ELR (cell line): ENCODE measurements around the gene TMEM63C.

ENCODE experiments used
- DNase-seq: peaks from one replicate; pipeline ENCODE4 v3.0.0-alpha.2; 2015; ENCODE audit warnings: low read depth

Gene TMEM63C

DNA sequence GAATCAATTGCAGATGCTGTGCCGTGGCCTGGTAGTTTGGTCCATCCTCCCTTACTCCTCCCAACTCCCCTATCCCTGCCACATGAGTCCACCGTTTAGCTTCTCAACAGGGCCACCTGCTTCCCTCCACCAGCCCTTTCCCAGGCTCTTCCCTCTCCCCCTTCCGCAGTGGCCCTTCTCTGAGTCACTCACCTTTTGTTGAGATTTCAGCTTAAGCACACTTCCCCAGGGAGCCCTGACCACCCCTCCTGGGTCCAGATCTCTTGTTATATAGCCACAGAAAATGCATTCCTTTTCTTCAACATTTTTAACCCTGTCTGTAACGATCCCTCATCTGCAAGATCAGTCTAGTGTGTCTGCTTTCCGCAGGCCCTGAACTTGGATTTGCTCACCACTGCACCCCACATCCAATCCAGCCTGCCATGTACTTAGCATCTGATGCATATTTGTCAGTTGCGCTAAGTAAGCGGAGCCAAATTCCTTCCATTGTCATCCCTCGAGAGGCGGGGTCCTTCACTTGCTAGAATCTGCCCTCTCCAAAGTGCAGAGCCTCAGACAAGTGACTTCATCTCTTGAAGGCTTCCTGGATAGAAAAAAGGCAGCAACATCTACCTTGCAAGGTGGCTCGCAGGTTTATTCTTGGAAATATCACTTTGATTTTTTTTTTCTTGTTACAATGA, 41.1 kb downstream of the TMEM63C start:
- no peak for DNase-seq

- no peak for DNase-seq
Measured at GRCh38 chr14:77224212-77224611, 42.6 kb downstream of the TMEM63C start.

DNA sequence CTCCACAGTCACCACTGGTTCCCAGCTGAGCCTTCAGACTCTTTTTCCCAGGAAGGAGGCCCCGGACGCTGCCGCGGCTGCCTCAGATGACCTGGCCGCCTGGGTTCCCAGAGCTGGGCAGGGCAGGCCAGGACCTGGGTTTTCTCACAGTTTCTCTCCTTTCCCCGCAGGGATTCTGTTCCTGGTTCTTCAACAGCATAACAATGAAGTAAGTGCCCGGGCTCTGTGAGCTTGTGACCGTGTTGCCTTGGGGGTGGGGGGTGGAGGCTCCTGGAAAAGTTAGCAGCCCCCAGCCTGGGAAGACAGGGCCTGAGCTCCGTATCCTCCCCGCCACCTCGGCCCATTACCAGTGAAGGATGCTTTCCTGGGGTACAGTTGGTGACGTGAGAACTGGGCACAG, 43.7 kb downstream of the TMEM63C start:
- DNase-seq: no peak

- DNase-seq: no peak
Measured at GRCh38 chr14:77225892-77226557, 44.4 kb downstream of the TMEM63C start.

GRCh38 chr14:77228056-77228455, 46.5 kb downstream of the TMEM63C start:
- no peak for DNase-seq

- DNase-seq: no peak
Measured at GRCh38 chr14:77230914-77231313, 49.3 kb downstream of the TMEM63C start.

DNA sequence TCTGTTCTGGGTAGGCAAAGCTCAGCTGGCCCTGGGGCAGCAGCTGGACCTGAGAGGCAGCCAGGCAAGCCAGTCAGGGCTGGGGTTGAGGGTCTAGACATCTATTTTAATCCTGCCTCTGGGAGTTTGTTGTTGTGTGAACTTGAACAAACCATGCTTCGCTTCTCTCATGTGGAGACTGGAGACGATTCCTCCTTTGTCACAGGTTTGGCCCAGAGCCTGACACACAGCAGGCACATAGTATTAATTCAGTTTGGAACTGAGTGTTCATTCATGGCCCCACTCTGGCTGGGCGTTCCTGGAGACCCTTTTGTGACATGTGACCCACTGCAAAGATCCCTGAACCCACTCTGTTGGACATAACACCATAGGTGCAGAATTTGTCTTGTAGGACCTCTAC, 50.1 kb downstream of the TMEM63C start:
- no peak for DNase-seq

DNA sequence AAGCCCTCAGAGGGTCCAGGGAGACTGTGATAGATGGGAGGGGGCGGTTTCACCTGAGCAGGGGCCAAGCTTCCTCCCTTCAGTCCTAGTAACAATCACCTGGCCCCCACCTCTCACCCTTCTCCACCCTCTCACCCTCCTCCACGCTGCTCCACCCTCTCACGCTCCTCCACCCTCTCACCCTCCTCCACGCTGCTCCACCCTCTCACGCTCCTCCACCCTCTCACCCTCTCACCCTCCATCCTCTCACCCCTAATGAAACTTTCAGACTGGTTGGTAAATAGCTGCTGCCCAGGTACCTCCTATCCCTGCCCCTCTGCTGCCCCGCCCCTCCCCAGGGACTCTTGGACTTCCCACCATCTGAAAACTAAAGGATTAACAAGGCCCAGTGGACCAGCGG, 55.2 kb downstream of the TMEM63C start:
- no peak for DNase-seq

DNA sequence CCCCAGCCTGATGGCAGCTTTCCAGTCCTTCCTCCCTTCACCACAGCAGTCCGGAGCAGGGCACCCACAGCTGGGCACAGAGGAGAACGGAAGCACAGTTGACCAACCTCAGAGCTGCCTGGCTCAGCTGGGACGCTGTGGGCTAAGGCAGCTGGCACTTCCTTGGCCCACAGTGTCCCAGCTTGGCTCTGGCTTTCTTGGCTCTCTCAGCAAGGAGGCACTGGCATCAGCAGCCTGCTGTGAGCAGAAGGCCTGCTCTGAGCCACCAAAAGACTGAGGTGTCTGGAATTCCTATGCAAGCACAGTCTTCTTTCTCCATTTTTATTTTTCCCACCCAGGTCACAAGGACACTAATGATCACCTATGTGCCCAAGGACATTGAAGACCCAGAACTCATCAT, 56.8 kb downstream of the TMEM63C start:
- no peak for DNase-seq

DNA sequence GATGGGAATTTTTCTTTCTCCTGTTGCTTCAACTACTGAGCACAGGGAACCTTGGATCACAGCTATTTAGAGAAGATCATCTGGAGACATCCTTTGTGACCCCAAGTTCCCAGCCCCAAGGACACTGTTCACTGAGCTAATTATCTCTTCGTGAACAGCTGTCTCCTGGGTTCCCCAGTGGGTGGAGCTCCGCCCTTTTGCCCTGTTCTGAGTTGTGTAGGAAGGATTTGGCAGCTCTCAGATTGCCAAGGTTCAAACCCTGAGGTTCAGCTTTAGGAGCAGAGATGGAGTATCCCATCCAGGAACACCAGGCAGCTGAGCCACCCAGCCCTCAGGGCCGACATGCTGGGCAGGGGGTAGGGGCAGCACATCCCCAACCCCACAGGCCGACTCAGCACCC, 57.4 kb downstream of the TMEM63C start:
- DNase-seq: no peak

DNA sequence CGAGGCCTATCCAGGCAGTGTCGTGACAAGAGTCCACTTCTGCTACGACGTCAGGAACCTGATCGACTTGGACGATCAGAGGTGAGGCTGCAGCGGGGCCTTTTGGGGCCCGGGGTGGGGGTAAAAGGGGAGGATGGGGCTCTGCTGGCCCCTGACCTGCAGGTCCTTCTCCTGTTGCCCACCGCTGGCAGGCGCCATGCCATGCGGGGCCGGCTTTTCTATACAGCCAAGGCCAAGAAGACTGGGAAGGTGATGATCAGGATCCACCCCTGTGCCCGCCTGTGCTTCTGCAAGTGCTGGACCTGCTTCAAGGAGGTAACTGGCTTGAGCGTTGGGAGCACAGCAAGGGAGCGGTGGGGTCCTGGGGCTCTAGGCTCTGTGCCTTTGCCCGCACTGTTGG, 57.8 kb downstream of the TMEM63C start:
- no peak for DNase-seq

GRCh38 chr14:77240336-77240915, 58.8 kb downstream of the TMEM63C start:
- no peak for DNase-seq

- DNase-seq: no peak
Measured at GRCh38 chr14:77241955-77242354, 60.4 kb downstream of the TMEM63C start.

- DNase-seq: no peak
Measured at GRCh38 chr14:77242752-77243151, 61.2 kb downstream of the TMEM63C start.

DNA sequence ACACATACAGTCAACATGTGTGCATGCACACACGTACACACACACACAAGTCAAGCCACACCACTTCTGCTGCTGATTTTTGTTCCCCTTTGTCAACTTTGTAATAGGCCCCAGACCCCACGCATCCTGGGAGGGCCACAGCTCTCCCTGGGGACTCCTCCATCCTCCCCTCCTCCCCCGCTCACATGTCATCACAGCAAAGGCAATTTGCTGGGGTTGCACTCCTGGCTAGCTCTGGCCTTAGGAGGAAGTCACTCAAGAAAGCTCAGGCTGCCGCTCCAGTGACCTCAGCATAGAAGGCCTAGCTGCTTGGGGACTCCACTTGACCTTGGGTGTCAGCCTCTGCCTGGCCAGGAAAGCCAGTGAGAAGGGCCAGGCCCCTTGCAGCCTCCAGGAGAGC, 62.3 kb downstream of the TMEM63C start:
- DNase-seq: no peak

GRCh38 chr14:77245820-77246219, 64.2 kb downstream of the TMEM63C start:
- no peak for DNase-seq

DNA sequence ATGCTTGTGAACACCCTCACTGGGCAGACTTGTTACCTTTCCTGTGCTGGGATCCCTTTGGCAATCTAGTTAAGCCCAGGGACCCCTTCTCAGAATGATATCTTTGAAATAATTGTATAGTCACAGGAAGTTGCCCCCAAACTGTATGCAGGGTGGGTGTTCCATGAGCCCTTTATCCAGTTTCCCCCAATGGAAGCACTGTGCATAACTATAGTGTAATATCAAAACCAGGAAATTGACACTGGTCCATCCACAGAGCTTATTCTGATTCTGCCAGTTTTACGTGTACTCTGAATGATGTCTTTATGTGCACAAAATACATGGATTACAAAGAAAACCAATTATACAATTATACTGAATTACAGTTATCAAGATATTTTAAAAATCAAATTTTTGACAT, 65.2 kb downstream of the TMEM63C start:
- no peak for DNase-seq

DNA sequence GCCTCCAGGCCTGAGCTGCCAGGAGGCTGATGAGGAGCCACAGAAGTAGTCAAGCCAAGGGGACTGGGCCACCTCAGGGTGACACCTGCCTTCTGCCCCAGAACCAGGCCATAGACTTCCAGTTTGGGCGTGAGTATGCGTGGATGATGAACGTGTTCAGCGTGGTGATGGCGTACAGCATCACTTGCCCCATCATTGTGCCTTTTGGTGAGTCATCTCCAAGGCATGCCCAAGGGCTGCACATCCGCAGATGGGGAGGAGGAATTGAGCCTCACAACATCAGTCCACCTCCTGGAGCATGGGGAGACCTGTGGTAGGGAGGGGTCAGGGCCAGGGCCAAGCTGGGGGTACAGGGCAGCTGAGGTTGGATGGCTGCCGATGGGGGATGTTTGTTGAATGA, 67.1 kb downstream of the TMEM63C start:
- peak; percentile 75 for DNase-seq

DNA sequence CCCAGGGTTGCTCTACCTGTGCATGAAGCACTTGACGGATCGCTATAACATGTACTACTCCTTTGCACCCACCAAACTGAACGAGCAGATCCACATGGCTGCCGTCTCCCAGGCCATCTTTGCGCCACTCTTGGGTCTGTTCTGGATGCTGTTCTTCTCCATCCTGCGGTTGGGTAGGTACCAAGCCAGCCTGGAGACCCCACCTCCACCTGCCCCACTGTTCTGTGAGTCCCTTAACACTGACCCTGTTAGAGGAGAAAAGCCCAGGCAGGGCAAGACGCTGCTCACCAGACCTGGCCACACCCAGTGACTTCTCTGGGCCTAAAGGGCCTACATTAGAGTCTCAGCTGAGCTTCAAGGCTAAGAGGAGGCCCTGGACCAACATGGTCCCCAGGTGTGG, 67.7 kb downstream of the TMEM63C start:
- DNase-seq: no peak

- DNase-seq: no peak
Measured at GRCh38 chr14:77250927-77251326, 69.3 kb downstream of the TMEM63C start.

- no peak for DNase-seq
Measured at GRCh38 chr14:77251870-77252269, 70.3 kb downstream of the TMEM63C start.

- DNase-seq: no peak
Measured at GRCh38 chr14:77253333-77254190, 72.0 kb downstream of the TMEM63C start.

- DNase-seq: no peak
Measured at GRCh38 chr14:77256694-77257093, 75.1 kb downstream of the TMEM63C start.
